ENCODE measurements around the gene S100A12. TPM values are rescaled to one million over a fixed set of nuclear protein-coding genes. Genes with fewer than 3 reads are reported as not detected.

S100A12 gene
- total RNA-seq, 1 experiment from 2014 or later, result not detected

- no peak overlapping the region for H2AFZ ChIP-seq
- H3K9me2 ChIP-seq (ENCODE audit: insufficient read depth), result no peaks in the 10 kb centered on the region
- peak overlapping the region; percentile 64; the same call in 1 of the 2 replicates for H3K4me2 ChIP-seq
- no peak overlapping the region for H3K4me3 ChIP-seq
- H3F3A ChIP-seq (ENCODE audit: insufficient read depth, low read depth), result peaks cover 6% of the 10 kb centered on the region; the same call in 1 of the 2 replicates
- no TSS peak for BruUV-seq (replicated peaks)
- peaks cover 47% of the 10 kb centered on the region for H3K4me1 ChIP-seq (replicated peaks; ENCODE audit: insufficient read depth)
- no peak overlapping the region for H3K27ac ChIP-seq
- ChIA-PET POLR2A (ENCODE audit: unreplicated experiment) (no interaction called here), CTCF (no interaction called here)
- no peaks in the 10 kb centered on the region for H3K79me2 ChIP-seq (ENCODE audit: low read depth)
- no peaks in the 10 kb centered on the region for H3K27me3 ChIP-seq (ENCODE audit: insufficient read depth, low read depth)
- no peak for DNase-seq
- TF ChIP-seq CTCF (conservative IDR thresholded peaks at IDR 0.05) (no peak), EZH2 (IDR thresholded peaks at IDR 0.05; ENCODE audit: low read depth) (no peak)
- intact Hi-C loops (cut with micrococcal nuclease; ENCODE audit: unreplicated experiment), result no loop called here
- no peaks in the 10 kb centered on the region for H3K36me3 ChIP-seq (ENCODE audit: low read depth)
- H4K20me1 ChIP-seq (ENCODE audit: insufficient read depth), result no peaks in the 10 kb centered on the region
- no peaks in the 10 kb centered on the region for H3K9me3 ChIP-seq (ENCODE audit: insufficient read depth, low read depth)
These were observed 14.0 kb upstream of the S100A12 start for GRCh38 chr1:153389401-153389800.

- BruUV-seq (replicated peaks), result no TSS peak
- Histone ChIP-seq H4K20me1 (ENCODE audit: insufficient read depth) (no peaks in the 10 kb centered on the region), H3K36me3 (ENCODE audit: low read depth) (no peaks in the 10 kb centered on the region), H3K27ac (no peak overlapping the region), H3K4me2 (no peak overlapping the region), H3K27me3 (ENCODE audit: insufficient read depth, low read depth) (no peaks in the 10 kb centered on the region), H3K79me2 (ENCODE audit: low read depth) (no peaks in the 10 kb centered on the region), H2AFZ (no peak overlapping the region), H3K4me3 (no peak overlapping the region), H3K9me2 (ENCODE audit: insufficient read depth) (no peaks in the 10 kb centered on the region), H3K9me3 (ENCODE audit: insufficient read depth, low read depth) (no peaks in the 10 kb centered on the region; the same call in 1 of the 2 replicates), H3F3A (ENCODE audit: insufficient read depth, low read depth) (peaks cover 6% of the 10 kb centered on the region; the same call in 1 of the 2 replicates), H3K4me1 (replicated peaks; ENCODE audit: insufficient read depth) (peaks cover 34% of the 10 kb centered on the region)
- POLR2A ChIA-PET (ENCODE audit: unreplicated experiment), result no interaction called here
- DNase-seq, result no peak
- CTCF ChIA-PET, result no interaction called here
- intact Hi-C loops (cut with micrococcal nuclease; ENCODE audit: unreplicated experiment), result no loop called here
- no peak for TF ChIP-seq EZH2 (IDR thresholded peaks at IDR 0.05; ENCODE audit: low read depth)
- TF ChIP-seq CTCF (conservative IDR thresholded peaks at IDR 0.05), result no peak
These were observed 12.4 kb upstream of the S100A12 start for GRCh38 chr1:153387785-153388184.

GRCh38 chr1:153387001-153387400 is 11.6 kb upstream of the S100A12 start:
- Histone ChIP-seq H3K4me1 (replicated peaks; ENCODE audit: insufficient read depth) (peaks cover 28% of the 10 kb centered on the region), H3K27me3 (ENCODE audit: insufficient read depth, low read depth) (no peaks in the 10 kb centered on the region), H3F3A (ENCODE audit: insufficient read depth, low read depth) (peaks cover 6% of the 10 kb centered on the region; the same call in 1 of the 2 replicates), H3K36me3 (ENCODE audit: low read depth) (no peaks in the 10 kb centered on the region), H3K79me2 (ENCODE audit: low read depth) (no peaks in the 10 kb centered on the region), H3K9me3 (ENCODE audit: insufficient read depth, low read depth) (no peaks in the 10 kb centered on the region; the same call in 1 of the 2 replicates), H3K27ac (no peak overlapping the region), H2AFZ (no peak overlapping the region), H3K4me2 (no peak overlapping the region), H4K20me1 (ENCODE audit: insufficient read depth) (no peaks in the 10 kb centered on the region), H3K9me2 (ENCODE audit: insufficient read depth) (no peaks in the 10 kb centered on the region), H3K4me3 (no peak overlapping the region)
- intact Hi-C loops (cut with micrococcal nuclease; ENCODE audit: unreplicated experiment), result no loop called here
- BruUV-seq (replicated peaks), result no TSS peak
- TF ChIP-seq EZH2 (IDR thresholded peaks at IDR 0.05; ENCODE audit: low read depth), result no peak
- no peak for TF ChIP-seq CTCF (conservative IDR thresholded peaks at IDR 0.05)
- ChIA-PET CTCF (no interaction called here), POLR2A (ENCODE audit: unreplicated experiment) (no interaction called here)
- no peak for DNase-seq
